Measurements from ENCODE around the gene GRN.

Gene GRN

GRCh38 chr17:44344939-44345453, at the start of gene GRN:
Gene GRN (plus strand): TSS chr17:44345302. CDS start chr17:44349165, 3,863 bp downstream.
- peak; percentile 99 for DNase-seq

DNA sequence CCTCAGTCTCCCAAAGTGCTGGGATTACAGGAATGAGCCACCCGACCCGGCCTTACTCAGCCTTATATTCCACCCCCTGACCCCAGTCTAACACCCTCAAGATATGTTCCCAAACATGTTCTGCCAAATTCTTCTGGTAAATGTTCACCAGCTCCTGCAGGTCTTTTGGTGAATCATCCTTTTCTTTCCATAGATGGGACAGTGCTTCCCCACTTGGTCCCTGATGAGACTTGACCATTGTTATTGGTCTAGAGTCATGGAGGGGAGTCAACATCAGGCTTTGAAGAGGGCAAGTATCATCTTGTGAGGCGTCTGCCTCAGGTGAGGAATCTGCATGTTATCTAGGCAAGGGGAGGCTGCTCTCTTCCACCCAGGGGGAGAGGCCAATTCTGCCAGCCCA, 47.1 kb upstream of the GRN start:
- DNase-seq, result no peak

- DNase-seq, result no peak
Observed at GRCh38 chr17:44304651-44305050, 40.5 kb upstream of the GRN start.

DNA sequence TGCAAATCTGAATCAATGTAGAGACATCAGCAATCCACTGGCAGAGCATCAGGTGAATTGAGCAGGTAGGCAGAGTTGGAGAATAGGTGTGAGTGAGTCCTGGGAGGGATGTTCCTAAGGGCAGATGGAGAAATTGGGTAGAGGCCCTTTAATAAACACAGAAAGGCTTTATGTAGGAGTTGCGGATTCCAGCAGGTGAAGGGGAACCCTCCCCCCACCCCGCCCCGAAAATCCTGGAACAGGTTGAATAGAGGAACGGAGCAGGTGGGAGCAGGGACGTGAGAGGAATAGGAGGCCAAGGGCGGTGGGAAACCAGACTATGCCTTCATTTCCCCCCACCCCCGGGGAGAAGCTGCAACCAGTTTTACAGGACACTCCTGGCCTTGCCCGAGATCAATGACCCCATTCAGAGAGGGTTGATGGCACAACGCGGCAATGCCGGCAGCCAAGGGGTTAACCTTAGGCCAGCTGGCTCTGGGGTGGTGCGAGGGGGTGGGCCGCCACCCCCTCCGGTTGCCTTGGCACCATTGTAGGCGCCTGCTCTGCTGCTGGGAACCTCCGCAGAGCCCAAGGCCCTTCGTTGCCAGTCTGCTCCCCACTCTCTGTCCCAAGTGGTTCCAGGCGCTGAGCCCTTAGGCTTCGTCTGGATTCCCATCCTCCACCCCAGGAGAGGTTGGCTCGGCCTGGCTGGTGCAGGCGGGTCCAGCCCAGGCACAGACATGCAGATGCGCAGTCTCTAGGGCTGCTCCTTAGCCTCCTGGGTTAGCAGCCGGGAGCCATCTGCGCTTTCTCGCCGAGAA, 37.5 kb upstream of the GRN start:
- peak; percentile 30 for DNase-seq

GRCh38 chr17:44308320-44308818, 36.7 kb upstream of the GRN start, which contains the start of gene RUNDC3A:
Gene RUNDC3A (plus strand): TSS chr17:44308601. CDS start chr17:44308833, 232 bp downstream.
- peak; percentile 50 for DNase-seq

DNA sequence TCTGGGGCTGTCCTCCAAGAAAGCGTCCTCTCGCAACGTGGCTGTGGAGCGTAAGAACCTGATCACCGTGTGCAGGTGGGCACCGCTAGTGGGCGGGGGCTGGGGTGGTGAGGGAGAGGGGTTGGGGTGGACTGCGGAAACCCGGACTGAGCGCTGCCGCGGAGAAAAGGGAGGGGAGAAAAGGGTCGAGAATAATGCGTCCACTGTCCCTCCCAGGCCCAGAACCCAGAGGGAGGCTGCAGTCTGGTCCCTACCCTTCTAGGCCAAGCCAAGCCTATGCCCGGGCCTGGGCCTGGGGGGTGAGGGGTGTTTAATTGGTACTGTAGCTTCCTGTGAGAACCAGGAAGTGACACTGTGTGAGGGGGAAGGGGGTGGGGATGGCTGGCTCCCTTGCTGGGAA, 36.2 kb upstream of the GRN start:
- no peak for DNase-seq

GRCh38 chr17:44309472-44309871, 35.6 kb upstream of the GRN start:
- DNase-seq, result no peak

GRCh38 chr17:44310188-44310587, 34.9 kb upstream of the GRN start:
- no peak for DNase-seq

- DNase-seq, result no peak
Observed at GRCh38 chr17:44310609-44311376, 34.3 kb upstream of the GRN start.

GRCh38 chr17:44311562-44312181, 33.4 kb upstream of the GRN start:
- no peak for DNase-seq

DNA sequence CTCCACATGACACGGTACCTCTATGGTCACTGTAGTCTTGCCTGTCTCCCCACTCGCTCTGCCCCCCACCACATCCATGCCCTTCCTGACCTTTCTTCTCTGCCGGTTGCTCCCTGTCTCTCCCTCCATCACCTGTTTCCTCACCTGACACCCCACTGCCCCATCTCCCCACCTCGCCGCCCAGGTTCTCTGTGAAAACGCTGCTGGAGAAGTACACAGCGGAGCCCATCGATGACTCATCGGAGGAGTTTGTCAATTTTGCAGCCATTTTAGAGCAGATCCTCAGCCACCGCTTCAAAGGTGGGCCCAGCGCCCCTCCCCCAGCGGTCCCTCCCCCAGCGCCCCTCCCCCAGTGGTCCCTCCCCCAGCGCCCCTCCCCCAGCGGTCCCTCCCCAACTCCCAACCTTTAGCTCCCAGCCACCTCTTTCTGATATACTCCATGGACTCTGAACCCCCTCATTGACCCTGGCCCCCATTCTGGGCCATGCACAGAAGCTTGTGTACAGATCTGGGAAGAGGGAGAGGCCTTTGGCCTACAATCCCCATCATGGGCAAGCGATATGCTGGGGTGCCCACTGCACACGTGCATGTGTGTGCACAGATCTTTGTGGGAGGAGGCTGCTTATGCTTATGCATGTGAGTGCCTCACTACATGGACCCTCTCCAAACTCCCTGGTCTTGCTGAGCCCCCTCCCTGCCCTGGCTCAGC, 32.6 kb upstream of the GRN start:
- DNase-seq, result no peak

DNA sequence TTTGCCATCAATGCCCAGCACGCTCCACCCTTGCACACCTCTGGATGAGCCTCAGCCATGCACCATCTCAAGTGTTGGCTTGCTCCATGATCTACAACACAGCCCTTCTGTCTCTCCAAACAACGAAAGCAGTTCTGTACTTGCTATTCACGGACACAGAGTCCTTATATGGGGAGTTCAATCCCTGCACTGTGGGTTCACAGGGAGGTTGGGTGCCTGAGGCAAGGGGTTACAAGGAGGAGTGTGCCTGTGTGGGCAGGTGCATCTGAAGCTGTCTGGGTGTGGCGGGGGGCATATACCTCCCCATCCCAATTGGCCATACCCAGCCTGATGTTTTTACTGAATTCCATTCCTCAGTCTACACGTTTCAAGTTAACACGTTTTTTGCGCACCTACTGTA, 31.1 kb upstream of the GRN start:
- no peak for DNase-seq

GRCh38 chr17:44314524-44314868, 30.6 kb upstream of the GRN start:
- DNase-seq, result no peak

GRCh38 chr17:44314869-44315661, 30.0 kb upstream of the GRN start:
- no peak for DNase-seq

- DNase-seq, result no peak
Observed at GRCh38 chr17:44315760-44316731, 29.1 kb upstream of the GRN start.

- no peak for DNase-seq
Observed at GRCh38 chr17:44317545-44317944, 27.6 kb upstream of the GRN start.

- DNase-seq, result no peak
Observed at GRCh38 chr17:44318077-44318892, 26.8 kb upstream of the GRN start.

GRCh38 chr17:44320066-44320465, 25.0 kb upstream of the GRN start:
- DNase-seq, result no peak

GRCh38 chr17:44321246-44322120, 23.6 kb upstream of the GRN start:
- DNase-seq, result no peak
